ENCODE measurements around the gene GLYR1.

GRCh38 chr16:4852221-4852872 is 5.3 kb upstream of the GLYR1 start:
- TF ChIP-seq CTCF (conservative IDR thresholded peaks at IDR 0.05) (no peak), EZH2 (IDR thresholded peaks at IDR 0.05; ENCODE audit: low read depth) (no peak)
